Tibial nerve (tissue), 4 donors: Measurements from ENCODE around the gene POLG.

Experiments
- EP300 ChIP-seq, 2 donors: sonication (generic); formaldehyde crosslinking; IDR thresholded peaks; one replicate each; pipeline ENCODE4 v1.6.1; 2017; ENCODE audit warnings: antibody characterized with exemption in 2 of 2, mild to moderate bottlenecking in 1 of 2
- POLR2A ChIP-seq, 2 donors: fragments of 450-650 bp; IDR thresholded peaks; one replicate each; pipeline ENCODE4 v1.6.1; 2017; ENCODE audit warnings: antibody characterized with exemption in 2 of 2, mild to moderate bottlenecking in 2 of 2, moderate library complexity in 2 of 2
- TF ChIP-seq, protein P1 (sequence below), 5 experiments: fragments of 200-600 bp in 3 of 5; fragments of 450-650 bp in 2 of 5; sonication (generic) in 3 of 5; IDR thresholded peaks; one replicate each; pipeline ENCODE4 v1.5.1; 2016 to 2019; ENCODE audit warnings: antibody characterized with exemption in 5 of 5, mild to moderate bottlenecking in 3 of 5, moderate library complexity in 2 of 5

DNA sequence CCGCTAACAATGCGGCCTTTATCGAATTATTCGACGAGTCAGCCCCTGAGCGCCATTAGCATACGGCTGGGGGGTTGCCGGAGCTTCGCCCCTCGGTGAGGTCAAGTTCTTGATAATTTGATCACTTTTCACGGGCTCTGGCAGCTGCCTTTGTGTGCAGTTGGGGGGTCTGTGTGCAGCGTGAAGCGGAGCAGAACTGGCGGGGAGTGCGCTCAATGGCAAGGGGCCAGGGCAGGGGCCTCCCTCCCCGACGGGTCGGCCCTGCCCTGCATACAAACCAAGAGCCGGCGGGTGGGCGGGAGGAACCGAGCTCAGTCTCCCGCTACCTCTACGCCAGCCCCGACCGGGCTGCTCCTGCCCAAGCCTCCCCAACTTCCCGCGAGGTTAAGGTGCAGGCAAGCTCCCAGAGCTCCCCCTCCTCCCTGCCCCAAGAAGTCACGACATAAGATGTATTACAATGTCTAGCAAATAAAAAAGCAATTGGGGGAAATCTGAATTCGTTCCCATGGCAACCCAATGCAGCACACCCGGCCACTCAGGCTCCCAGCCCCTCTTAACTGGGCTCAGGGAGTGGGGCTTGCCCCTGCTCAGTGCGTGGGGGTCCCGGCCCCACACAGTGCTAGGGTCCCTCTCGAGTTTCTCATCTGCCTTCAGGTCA, 34.1 kb upstream of the POLG start:
- TF ChIP-seq, protein P1, sequence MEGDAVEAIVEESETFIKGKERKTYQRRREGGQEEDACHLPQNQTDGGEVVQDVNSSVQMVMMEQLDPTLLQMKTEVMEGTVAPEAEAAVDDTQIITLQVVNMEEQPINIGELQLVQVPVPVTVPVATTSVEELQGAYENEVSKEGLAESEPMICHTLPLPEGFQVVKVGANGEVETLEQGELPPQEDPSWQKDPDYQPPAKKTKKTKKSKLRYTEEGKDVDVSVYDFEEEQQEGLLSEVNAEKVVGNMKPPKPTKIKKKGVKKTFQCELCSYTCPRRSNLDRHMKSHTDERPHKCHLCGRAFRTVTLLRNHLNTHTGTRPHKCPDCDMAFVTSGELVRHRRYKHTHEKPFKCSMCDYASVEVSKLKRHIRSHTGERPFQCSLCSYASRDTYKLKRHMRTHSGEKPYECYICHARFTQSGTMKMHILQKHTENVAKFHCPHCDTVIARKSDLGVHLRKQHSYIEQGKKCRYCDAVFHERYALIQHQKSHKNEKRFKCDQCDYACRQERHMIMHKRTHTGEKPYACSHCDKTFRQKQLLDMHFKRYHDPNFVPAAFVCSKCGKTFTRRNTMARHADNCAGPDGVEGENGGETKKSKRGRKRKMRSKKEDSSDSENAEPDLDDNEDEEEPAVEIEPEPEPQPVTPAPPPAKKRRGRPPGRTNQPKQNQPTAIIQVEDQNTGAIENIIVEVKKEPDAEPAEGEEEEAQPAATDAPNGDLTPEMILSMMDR (IDR thresholded peaks at IDR 0.05): no peak
- TF ChIP-seq POLR2A (IDR thresholded peaks at IDR 0.05) (no peak), EP300 (IDR thresholded peaks at IDR 0.05) (no peak)
